GM12801 (cell line): ENCODE results near the gene SCFD1.

Experiments used
- TF ChIP-seq, protein P1 (sequence below): IDR thresholded peaks from one replicate; pipeline ENCODE4 v1.5.1; 2011; ENCODE audit warnings: control low read depth; ENCODE audit not compliant: insufficient read length; ENCODE audit errors: extremely low read depth

SCFD1 gene, protein sequence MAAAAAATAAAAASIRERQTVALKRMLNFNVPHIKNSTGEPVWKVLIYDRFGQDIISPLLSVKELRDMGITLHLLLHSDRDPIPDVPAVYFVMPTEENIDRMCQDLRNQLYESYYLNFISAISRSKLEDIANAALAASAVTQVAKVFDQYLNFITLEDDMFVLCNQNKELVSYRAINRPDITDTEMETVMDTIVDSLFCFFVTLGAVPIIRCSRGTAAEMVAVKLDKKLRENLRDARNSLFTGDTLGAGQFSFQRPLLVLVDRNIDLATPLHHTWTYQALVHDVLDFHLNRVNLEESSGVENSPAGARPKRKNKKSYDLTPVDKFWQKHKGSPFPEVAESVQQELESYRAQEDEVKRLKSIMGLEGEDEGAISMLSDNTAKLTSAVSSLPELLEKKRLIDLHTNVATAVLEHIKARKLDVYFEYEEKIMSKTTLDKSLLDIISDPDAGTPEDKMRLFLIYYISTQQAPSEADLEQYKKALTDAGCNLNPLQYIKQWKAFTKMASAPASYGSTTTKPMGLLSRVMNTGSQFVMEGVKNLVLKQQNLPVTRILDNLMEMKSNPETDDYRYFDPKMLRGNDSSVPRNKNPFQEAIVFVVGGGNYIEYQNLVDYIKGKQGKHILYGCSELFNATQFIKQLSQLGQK

DNA sequence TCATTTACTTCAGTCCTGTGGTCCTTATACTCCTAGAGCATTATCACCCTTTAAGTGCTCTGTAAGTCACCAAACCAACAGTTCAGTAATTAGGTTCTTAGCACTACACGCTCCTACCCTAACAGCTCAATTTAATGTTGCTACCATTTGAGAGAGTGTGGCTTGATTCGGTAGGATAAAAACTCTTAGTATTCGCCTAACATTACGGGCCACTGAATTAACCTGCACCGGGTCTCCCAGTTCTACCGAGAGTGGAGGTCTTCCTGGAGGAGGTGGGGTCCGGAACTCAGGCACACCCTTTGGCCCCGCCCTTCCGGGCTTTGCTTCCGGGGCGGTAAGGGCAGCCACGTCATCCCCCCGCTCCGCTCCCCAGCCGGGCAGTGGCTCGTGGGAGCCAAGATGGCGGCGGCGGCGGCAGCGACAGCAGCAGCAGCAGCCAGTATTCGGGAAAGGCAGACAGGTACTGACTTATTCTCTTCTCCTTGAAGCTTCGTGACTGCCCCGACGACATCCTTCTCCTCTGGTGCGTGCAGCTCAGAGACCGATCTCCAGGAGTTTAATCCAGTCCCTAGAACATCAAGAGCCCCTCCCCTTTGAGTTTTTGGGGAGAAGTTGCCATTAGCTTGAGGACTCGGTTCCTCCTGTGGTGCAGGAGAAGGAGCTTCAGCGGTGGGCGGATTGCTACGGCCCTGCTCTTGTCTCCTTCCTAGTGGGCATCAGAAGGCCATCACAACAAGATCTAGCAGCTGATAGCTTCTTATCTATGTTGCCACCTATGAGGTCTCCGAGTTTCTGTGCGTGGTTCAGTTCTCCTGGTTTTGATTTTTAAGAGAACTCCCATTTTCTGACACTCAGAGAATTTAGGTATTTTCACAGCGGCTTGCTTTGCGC, at the start of gene SCFD1:
SCFD1 (plus strand) TSS at position 380 of the 891 bp plus-strand sequence; CDS start at position 400, 20 bp downstream.
- TF ChIP-seq, protein P1, sequence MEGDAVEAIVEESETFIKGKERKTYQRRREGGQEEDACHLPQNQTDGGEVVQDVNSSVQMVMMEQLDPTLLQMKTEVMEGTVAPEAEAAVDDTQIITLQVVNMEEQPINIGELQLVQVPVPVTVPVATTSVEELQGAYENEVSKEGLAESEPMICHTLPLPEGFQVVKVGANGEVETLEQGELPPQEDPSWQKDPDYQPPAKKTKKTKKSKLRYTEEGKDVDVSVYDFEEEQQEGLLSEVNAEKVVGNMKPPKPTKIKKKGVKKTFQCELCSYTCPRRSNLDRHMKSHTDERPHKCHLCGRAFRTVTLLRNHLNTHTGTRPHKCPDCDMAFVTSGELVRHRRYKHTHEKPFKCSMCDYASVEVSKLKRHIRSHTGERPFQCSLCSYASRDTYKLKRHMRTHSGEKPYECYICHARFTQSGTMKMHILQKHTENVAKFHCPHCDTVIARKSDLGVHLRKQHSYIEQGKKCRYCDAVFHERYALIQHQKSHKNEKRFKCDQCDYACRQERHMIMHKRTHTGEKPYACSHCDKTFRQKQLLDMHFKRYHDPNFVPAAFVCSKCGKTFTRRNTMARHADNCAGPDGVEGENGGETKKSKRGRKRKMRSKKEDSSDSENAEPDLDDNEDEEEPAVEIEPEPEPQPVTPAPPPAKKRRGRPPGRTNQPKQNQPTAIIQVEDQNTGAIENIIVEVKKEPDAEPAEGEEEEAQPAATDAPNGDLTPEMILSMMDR = no peak

- TF ChIP-seq, protein P1 = no peak
Measured at GRCh38 chr14:30572771-30573170, 49.3 kb upstream of the SCFD1 start.

DNA sequence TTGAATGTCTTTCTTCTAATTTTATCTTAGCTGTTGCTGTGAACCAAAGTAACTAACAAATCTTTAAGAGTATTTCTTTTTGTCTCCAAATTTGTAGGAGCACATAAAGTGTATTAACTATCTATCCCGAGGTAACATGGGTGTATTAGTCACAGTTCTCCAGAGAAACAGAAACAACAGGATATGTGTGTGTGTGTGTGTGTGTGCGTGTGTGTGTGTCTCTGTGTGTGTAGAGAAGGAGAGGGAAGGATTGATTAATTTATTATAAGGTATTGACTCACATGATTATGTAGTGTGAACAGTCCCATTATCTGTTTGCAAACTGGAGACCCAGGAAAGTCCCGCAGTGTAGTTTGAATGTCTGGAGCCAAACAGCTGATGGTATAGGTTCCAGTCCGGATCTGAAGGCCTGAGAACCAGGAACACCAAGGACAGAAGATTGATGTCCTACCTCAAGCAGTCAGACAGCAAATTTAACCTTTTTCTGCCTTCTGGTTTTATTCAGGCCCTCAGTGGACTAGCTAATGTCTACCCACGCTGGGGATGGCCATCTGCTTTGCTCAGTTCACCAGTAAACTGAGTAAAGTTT, 48.8 kb upstream of the SCFD1 start:
- TF ChIP-seq, protein P1 = no peak

DNA sequence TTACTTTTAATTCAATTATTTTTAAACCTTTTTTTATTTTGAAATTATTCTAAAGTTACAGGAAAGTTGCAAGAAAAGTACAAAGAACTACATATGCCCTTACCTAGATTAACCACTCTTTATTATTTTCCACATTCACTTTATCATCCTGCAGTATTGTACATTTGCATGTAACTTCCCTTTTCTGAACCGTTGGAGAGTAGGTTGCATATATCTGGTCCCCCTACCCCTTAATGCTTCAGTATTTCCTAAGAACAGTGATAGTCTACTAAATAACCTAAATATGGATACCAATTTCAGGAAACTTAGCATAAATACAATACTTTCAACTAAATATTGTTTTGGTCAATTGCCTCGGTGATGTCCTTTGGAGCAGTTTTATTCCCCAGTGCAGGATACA, 48.2 kb upstream of the SCFD1 start:
- TF ChIP-seq, protein P1 = no peak

GRCh38 chr14:30580616-30581282, 41.4 kb upstream of the SCFD1 start:
- TF ChIP-seq, protein P1 = no peak

DNA sequence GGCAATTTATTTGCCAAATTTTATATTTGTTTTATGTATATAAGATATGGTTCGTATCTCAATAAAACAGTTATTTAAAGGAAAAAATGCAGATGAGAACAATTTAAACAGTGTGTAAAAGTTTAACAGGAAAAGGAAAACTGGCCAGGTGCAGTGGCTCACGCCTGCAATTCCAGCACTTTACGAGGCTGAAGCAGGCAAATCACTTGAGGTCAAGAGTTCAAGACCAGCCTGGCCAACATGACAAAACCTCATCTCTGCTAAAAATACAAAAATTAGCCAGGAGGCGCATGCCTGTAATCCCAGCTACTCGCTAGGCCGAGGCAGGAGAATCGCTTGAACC, 40.9 kb upstream of the SCFD1 start:
- TF ChIP-seq, protein P1 = no peak

- TF ChIP-seq, protein P1 = no peak
Measured at GRCh38 chr14:30582376-30582775, 39.7 kb upstream of the SCFD1 start.
